ENCODE data around the gene MOB3A. TPM values are rescaled to one million over a fixed set of nuclear protein-coding genes. Genes with fewer than 3 reads are reported as not detected.
A peak's percentile ranks its signal among the peaks of the same experiment; 100 is the strongest.

The MOB3A gene
- total and polyA plus RNA-seq, 9 of the 15 experiments (the other 6 are each of a cell fraction or from before 2014, with no cell fraction given): 1.1 to 24.1 (median 6.0) TPM

GRCh38 chr19:2049741-2050348 is 46.3 kb downstream of the MOB3A start (continued):
- TF ChIP-seq, protein P1, sequence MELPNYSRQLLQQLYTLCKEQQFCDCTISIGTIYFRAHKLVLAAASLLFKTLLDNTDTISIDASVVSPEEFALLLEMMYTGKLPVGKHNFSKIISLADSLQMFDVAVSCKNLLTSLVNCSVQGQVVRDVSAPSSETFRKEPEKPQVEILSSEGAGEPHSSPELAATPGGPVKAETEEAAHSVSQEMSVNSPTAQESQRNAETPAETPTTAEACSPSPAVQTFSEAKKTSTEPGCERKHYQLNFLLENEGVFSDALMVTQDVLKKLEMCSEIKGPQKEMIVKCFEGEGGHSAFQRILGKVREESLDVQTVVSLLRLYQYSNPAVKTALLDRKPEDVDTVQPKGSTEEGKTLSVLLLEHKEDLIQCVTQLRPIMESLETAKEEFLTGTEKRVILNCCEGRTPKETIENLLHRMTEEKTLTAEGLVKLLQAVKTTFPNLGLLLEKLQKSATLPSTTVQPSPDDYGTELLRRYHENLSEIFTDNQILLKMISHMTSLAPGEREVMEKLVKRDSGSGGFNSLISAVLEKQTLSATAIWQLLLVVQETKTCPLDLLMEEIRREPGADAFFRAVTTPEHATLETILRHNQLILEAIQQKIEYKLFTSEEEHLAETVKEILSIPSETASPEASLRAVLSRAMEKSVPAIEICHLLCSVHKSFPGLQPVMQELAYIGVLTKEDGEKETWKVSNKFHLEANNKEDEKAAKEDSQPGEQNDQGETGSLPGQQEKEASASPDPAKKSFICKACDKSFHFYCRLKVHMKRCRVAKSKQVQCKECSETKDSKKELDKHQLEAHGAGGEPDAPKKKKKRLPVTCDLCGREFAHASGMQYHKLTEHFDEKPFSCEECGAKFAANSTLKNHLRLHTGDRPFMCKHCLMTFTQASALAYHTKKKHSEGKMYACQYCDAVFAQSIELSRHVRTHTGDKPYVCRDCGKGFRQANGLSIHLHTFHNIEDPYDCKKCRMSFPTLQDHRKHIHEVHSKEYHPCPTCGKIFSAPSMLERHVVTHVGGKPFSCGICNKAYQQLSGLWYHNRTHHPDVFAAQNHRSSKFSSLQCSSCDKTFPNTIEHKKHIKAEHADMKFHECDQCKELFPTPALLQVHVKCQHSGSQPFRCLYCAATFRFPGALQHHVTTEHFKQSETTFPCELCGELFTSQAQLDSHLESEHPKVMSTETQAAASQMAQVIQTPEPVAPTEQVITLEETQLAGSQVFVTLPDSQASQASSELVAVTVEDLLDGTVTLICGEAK (IDR thresholded peaks at IDR 0.05): 0 out of 2 replicates have a peak, but pooled peaks have one; percentile 27
- TF ChIP-seq, protein P1 (CRISPR knock-in tag; IDR thresholded peaks at IDR 0.05): no peak
- TF ChIP-seq ARNT (IDR thresholded peaks at IDR 0.05) (no peak), HMGN3 (IDR thresholded peaks at IDR 0.05; ENCODE audit: borderline replicate concordance, extremely low read depth, insufficient read length, low read depth, low read length) (peak; percentile 18), ZNF79 (CRISPR knock-in tag; IDR thresholded peaks at IDR 0.05; ENCODE audit: low read depth) (no peak), E2F1 (CRISPR knock-in tag; IDR thresholded peaks at IDR 0.05) (peak; percentile 65; the same call in 1 of the 2 replicates), MIER1 (IDR thresholded peaks at IDR 0.05; ENCODE audit: low read depth) (no peak), ZNF589 (CRISPR knock-in tag; IDR thresholded peaks at IDR 0.05; ENCODE audit: low read depth) (no peak), TGIF2 (CRISPR knock-in tag; IDR thresholded peaks at IDR 0.05) (no peak), ZFX (CRISPR knock-in tag; IDR thresholded peaks at IDR 0.05) (peak; percentile 62), POLR3A (IDR thresholded peaks at IDR 0.05; ENCODE audit: borderline replicate concordance, extremely low read depth, insufficient read depth, insufficient read length) (no peak), POLR2G (IDR thresholded peaks at IDR 0.05; ENCODE audit: low read depth, low read length) (peak; percentile 88), FOXK2 (conservative IDR thresholded peaks at IDR 0.05 in 1 of 2, IDR thresholded peaks at IDR 0.05 in 1 of 2; ENCODE audit: low read depth in 2 of 2) (peak in 1 of 2 experiments; percentile 53; a peak in 2 of 4 replicates), ATF3 (IDR thresholded peaks at IDR 0.05) (peak; percentile 64), ATF3 (CRISPR knock-in tag; conservative IDR thresholded peaks at IDR 0.05) (peak; percentile 60; the same call in 1 of the 2 replicates)

Data from K562 (cell line).